ENCODE measurements around the gene TMEM141. TPM values are rescaled to one million over a fixed set of nuclear protein-coding genes. Genes with fewer than 3 reads are reported as not detected.
A peak's percentile ranks its signal among the peaks of the same experiment; 100 is the strongest.

Gene TMEM141
- total and polyA plus RNA-seq, 2 of the 8 experiments (the other 6 are each of a cell fraction or from before 2014, with no cell fraction given) = 51.1 to 137 TPM

- TF ChIP-seq HDAC2 (IDR thresholded peaks at IDR 0.05; ENCODE audit: borderline replicate concordance in 1 of 2, low read depth in 2 of 2, low read length in 2 of 2) (no peak), JUND (IDR thresholded peaks at IDR 0.05; ENCODE audit: low read length) (no peak), EZH2 (IDR thresholded peaks at IDR 0.05; ENCODE audit: low read depth, low read length, severe bottlenecking) (no peak), PHF8 (conservative IDR thresholded peaks at IDR 0.05; ENCODE audit: low read depth, low read length) (no peak), ASH2L (IDR thresholded peaks at IDR 0.05; ENCODE audit: low read length) (no peak), MAX (IDR thresholded peaks at IDR 0.05) (peak; percentile 45), POLR2A (IDR thresholded peaks at IDR 0.05; ENCODE audit: control extremely low read depth in 1 of 2, low read depth in 2 of 2, low read length in 2 of 2) (no peak), MAFK (IDR thresholded peaks at IDR 0.05; ENCODE audit: low read depth, low read length) (no peak), BCL11A (IDR thresholded peaks at IDR 0.05; ENCODE audit: low read depth in 2 of 2, low read length in 2 of 2) (no peak), YY1 (IDR thresholded peaks at IDR 0.05; ENCODE audit: low read depth, low read length) (no peak), CTBP2 (IDR thresholded peaks at IDR 0.05; ENCODE audit: borderline replicate concordance, insufficient read depth, insufficient read length, low read length) (peak; percentile 87)
Observed at GRCh38 chr9:136742591-136743391, 48.4 kb upstream of the TMEM141 start, which contains the start of gene LCN10 (continued).

All from H1 (cell line).